ENCODE data around the gene C16orf46. TPM values are rescaled to one million over a fixed set of nuclear protein-coding genes. Genes with fewer than 3 reads are reported as not detected.

The C16orf46 gene
- total RNA-seq, 2 donors from 2014 or later, result 0.54 to 1.3 TPM

DNA sequence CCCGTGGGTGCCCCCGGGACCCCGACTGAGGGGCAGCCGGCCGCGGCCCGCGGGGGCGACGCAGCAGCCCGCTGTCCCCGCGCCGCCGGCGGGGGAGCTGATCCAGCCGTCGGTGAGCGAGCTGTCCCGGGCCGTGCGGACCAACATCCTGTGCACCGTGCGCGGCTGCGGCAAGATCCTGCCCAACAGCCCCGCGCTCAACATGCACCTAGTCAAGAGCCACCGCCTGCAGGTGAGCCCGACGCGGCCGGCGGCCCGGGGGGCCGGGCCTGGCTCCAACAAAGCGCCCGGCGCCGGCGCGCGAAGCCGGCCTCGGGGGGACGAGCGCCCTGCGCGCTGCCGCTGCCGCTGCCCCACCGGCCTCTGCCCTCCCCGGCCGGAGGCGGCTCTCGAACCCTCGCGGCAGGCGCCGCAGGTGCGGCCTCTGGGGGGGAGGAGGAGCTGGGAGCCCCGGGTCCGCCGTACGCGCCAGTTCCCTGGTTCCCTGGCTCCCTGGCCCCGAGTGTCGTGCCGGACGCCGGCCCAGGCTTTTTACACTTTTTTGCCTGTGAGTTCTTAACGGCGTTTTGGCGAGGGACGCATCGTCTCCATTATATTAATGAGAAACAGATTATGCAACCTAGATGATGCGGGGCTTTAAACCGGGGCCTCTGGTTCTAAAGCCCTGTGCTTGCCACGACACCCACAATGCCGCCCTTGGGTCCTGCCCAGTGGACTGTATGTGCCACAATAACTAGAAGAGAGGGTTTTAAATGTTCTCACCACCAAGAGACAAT, 40.9 kb downstream of the C16orf46 start:
- peak overlapping the region; percentile 81 for H3K4me3 ChIP-seq
- no peaks in the 10 kb centered on the region for H3K36me3 ChIP-seq
- H3K27me3 ChIP-seq (replicated peaks; ENCODE audit: insufficient read depth), result no peaks in the 10 kb centered on the region
- ATAC-seq (ENCODE audit: insufficient number of reproducible peaks, low FRiP score, low read depth), result peak; percentile 13
- peaks cover 11 to 18% of the 10 kb centered on the region in 2 donors for H3K4me1 ChIP-seq (ENCODE audit: control insufficient read depth in 1 of 2, low read depth in 2 of 2)
- H3K27ac ChIP-seq, result no peak overlapping the region
- no peak for DNase-seq (ENCODE audit: low spot score)
- TF ChIP-seq, protein P1, sequence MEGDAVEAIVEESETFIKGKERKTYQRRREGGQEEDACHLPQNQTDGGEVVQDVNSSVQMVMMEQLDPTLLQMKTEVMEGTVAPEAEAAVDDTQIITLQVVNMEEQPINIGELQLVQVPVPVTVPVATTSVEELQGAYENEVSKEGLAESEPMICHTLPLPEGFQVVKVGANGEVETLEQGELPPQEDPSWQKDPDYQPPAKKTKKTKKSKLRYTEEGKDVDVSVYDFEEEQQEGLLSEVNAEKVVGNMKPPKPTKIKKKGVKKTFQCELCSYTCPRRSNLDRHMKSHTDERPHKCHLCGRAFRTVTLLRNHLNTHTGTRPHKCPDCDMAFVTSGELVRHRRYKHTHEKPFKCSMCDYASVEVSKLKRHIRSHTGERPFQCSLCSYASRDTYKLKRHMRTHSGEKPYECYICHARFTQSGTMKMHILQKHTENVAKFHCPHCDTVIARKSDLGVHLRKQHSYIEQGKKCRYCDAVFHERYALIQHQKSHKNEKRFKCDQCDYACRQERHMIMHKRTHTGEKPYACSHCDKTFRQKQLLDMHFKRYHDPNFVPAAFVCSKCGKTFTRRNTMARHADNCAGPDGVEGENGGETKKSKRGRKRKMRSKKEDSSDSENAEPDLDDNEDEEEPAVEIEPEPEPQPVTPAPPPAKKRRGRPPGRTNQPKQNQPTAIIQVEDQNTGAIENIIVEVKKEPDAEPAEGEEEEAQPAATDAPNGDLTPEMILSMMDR (IDR thresholded peaks at IDR 0.05), result no peak
- no peaks in the 10 kb centered on the region for H3K9me3 ChIP-seq

DNA sequence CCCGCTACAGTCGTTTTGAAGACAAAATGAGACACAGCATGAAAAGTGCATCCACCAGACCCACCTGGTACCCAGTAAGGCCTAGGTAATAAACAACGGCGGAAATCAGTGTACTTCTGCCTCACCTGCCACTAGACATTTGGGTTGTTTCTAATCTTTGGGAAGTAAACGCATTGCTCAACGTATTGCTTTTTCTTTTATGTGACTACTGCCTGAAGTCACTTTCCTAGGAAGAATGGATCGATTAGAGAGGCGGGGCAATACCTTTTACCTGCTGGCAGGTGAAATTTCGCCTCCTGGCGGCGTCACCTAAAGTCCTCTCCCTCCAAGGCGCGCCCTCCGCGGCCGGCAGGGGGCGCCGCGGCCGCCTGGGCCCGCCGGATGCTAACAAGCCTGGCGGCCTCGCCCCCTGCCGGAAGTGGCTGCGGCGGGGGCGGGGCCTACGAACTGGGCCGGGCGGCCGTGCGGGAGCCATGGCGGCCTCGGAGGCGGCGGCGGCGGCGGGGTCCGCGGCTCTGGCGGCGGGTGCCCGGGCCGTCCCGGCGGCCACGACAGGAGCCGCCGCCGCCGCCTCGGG, 41.6 kb downstream of the C16orf46 start, which contains the start of gene ATMIN:
TSS of gene ATMIN (plus strand) at position 445 of the 577 bp plus-strand sequence. CDS start at position 474, 29 bp downstream.
- no peaks in the 10 kb centered on the region for H3K36me3 ChIP-seq
- H3K4me1 ChIP-seq (ENCODE audit: control insufficient read depth in 1 of 2, low read depth in 2 of 2), result peaks cover 11 to 18% of the 10 kb centered on the region in 2 donors
- DNase-seq (ENCODE audit: low spot score) (peak; percentile 38), ATAC-seq (ENCODE audit: insufficient number of reproducible peaks, low FRiP score, low read depth) (peak; percentile 93)
- TF ChIP-seq, protein P1 (IDR thresholded peaks at IDR 0.05), result peak; percentile 93
- no peaks in the 10 kb centered on the region for H3K9me3 ChIP-seq
- H3K27ac ChIP-seq, result no peak within 1 kb of the TSS
- no peaks in the 10 kb centered on the region for H3K27me3 ChIP-seq (replicated peaks; ENCODE audit: insufficient read depth)
- peak within 1 kb of the TSS; percentile 81 for H3K4me3 ChIP-seq

DNA sequence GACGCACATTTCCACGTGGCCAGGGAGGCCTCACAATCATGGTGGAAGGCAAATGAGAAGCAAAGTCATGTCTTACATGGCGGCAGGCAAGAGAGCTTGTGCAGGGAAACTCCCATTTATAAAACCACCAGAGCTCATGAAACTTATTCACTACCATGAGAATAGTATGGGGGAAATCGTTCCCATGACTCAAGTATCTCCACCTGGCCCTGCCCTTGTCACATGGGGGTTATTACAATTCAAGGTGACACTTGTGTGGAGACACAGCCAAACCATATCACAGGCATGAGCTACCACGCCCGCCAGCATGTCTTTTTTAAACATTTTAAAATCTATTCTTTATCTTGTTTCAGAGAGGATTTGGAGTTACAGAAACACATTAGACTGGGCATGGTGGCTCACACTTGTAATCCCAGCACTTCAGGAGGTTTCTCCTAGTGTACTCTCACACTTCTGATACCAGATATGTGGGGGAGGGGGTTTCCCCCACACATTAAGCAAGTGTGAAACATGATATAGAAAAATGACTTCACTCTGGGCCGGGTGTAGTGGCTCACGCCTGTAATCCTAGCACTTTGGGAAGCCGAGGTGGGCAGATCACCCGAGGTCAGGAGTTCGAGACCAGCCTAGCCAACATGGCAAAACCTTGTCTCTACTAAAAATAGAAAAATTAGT, 47.0 kb downstream of the C16orf46 start:
- Histone ChIP-seq H3K4me3 (no peak overlapping the region), H3K27me3 (replicated peaks; ENCODE audit: insufficient read depth) (no peaks in the 10 kb centered on the region), H3K36me3 (no peaks in the 10 kb centered on the region), H3K9me3 (no peaks in the 10 kb centered on the region), H3K4me1 (ENCODE audit: control insufficient read depth in 1 of 2, low read depth in 2 of 2) (no peaks in the 10 kb centered on the region), H3K27ac (no peak overlapping the region)
- TF ChIP-seq, protein P1 (IDR thresholded peaks at IDR 0.05), result no peak
- DNase-seq (ENCODE audit: low spot score) (no peak), ATAC-seq (ENCODE audit: insufficient number of reproducible peaks, low FRiP score, low read depth) (no peak)

DNA sequence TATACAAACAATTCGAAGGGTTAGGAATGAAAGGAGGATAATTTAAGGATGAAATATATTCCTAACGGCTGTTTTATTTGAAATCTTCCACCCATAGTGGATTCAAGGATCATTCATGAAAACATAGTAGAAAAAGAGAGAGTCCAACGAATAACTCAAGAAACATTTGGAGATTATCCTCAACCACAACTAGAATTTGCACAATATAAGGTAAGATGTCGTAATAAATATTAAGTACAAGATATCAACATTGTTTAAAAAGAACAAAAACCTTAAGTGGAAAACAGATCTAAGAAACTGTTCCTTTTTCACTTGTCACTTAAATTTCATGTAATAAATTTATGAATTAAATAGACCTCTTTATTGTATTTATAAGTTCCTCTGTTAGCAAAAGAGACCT, 50.6 kb downstream of the C16orf46 start:
- Histone ChIP-seq H3K9me3 (no peaks in the 10 kb centered on the region), H3K4me3 (no peak overlapping the region), H3K27ac (no peak overlapping the region), H3K27me3 (replicated peaks; ENCODE audit: insufficient read depth) (no peaks in the 10 kb centered on the region), H3K36me3 (no peaks in the 10 kb centered on the region), H3K4me1 (ENCODE audit: control insufficient read depth in 1 of 2, low read depth in 2 of 2) (no peaks in the 10 kb centered on the region)
- ATAC-seq (ENCODE audit: insufficient number of reproducible peaks, low FRiP score, low read depth) (no peak), DNase-seq (ENCODE audit: low spot score) (no peak)
- TF ChIP-seq, protein P1 (IDR thresholded peaks at IDR 0.05), result no peak

DNA sequence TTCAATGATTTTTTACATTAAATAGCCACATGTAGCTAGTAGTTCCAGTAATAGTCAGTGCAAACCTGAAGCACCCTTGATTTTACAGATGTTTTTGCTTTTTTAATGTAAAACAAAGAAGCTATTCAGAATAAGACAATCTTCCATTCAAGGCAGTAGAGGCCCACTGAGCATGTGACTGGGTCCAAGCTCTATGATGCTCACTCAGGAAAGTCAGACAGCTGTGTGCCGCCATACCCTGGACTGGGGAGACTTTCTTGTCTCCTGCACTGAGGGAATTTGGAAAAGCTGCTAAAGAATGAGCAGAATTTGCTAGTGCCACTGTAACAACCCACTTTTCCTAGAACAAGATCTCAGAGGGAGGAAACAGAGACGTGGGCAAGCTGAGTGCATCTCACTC, 58.5 kb downstream of the C16orf46 start:
- ATAC-seq (ENCODE audit: insufficient number of reproducible peaks, low FRiP score, low read depth) (no peak), DNase-seq (ENCODE audit: low spot score) (no peak)
- Histone ChIP-seq H3K4me1 (ENCODE audit: control insufficient read depth in 1 of 2, low read depth in 2 of 2) (no peaks in the 10 kb centered on the region), H3K27me3 (replicated peaks; ENCODE audit: insufficient read depth) (no peaks in the 10 kb centered on the region), H3K36me3 (no peaks in the 10 kb centered on the region), H3K9me3 (no peaks in the 10 kb centered on the region), H3K4me3 (no peak overlapping the region), H3K27ac (no peak overlapping the region)
- TF ChIP-seq, protein P1 (IDR thresholded peaks at IDR 0.05), result no peak
